Measurements from ENCODE around the gene INPP5B. TPM values are rescaled to one million over a fixed set of nuclear protein-coding genes. Genes with fewer than 3 reads are reported as not detected.

INPP5B gene
- total and polyA plus RNA-seq, 2 donors, result 23.1 to 24.8 TPM

DNA sequence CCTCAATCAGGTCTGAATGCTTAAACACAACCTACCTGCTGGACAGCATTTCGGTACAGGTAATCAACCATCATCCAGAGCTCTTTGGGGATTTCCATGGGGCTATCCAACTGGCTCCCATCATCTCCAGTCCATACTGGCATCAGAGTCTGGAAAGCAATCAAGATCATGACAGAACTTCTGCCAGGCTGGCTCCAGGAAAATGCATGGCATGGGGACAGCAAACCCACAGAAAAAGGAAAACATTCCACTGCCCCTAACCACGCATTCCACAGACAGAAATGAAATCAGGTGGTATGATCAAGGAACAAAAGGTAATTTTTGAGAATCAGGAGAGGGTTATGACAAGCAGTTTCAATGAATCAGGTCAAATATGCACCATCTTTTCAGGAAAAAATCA, 78.4 kb downstream of the INPP5B start:
- no peak for DNase-seq (ENCODE audit: low read depth in 6 of 9, low spot score in 9 of 9)
- no peak overlapping the region for H3K27ac ChIP-seq (ENCODE audit: low read depth in 1 of 2, low read length in 1 of 2)
- no peak overlapping the region for H3K4me3 ChIP-seq (ENCODE audit: low read length in 2 of 2)
- H3K27me3 ChIP-seq (ENCODE audit: control insufficient read depth in 2 of 2, insufficient read depth in 1 of 2, low read length in 1 of 2), result no peaks in the 10 kb centered on the region
- WGBS, result 98% methylated on average over 2 of the region's 2 CpGs
- peaks cover 40 to 45% of the 10 kb centered on the region in 2 donors for H3K36me3 ChIP-seq (ENCODE audit: control insufficient read depth in 2 of 2, insufficient read depth in 2 of 2, low read length in 1 of 2)
- no peaks in the 10 kb centered on the region for H3K9me3 ChIP-seq (ENCODE audit: control insufficient read depth in 2 of 2, insufficient read depth in 1 of 2, low read length in 1 of 2)
- no peaks in the 10 kb centered on the region for H3K4me1 ChIP-seq (ENCODE audit: control insufficient read depth in 2 of 2, insufficient read depth in 2 of 2, low read length in 2 of 2)

DNA sequence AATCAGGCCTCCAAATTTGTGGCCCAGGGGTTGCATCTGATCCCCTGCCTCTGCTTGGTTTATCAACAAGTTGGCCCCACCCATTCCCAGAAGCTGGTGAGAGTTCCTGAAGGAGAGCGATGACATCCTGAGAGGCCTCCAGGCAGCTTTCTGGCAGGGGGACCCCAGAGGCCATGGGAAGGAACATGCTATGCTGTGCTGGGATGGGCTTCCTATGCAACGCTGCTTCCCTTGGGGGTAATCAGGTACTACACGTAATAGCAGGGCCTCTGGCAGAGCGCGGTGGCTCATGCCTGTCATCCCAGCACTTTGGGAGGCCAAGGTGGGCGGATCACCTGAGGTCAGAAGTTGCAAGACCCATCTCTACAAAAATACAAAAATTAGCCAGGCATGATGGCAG, 79.1 kb downstream of the INPP5B start:
- DNase-seq (ENCODE audit: low read depth in 6 of 9, low spot score in 9 of 9), result no peak
- Histone ChIP-seq H3K27ac (ENCODE audit: low read depth in 1 of 2, low read length in 1 of 2) (no peak overlapping the region), H3K9me3 (ENCODE audit: control insufficient read depth in 2 of 2, insufficient read depth in 1 of 2, low read length in 1 of 2) (no peaks in the 10 kb centered on the region), H3K27me3 (ENCODE audit: control insufficient read depth in 2 of 2, insufficient read depth in 1 of 2, low read length in 1 of 2) (no peaks in the 10 kb centered on the region), H3K36me3 (ENCODE audit: control insufficient read depth in 2 of 2, insufficient read depth in 2 of 2, low read length in 1 of 2) (peaks cover 39 to 42% of the 10 kb centered on the region in 2 donors), H3K4me1 (ENCODE audit: control insufficient read depth in 2 of 2, insufficient read depth in 2 of 2, low read length in 2 of 2) (no peaks in the 10 kb centered on the region), H3K4me3 (ENCODE audit: low read length in 2 of 2) (no peak overlapping the region)
- 98% methylated on average over 6 of the region's 6 CpGs for WGBS

DNA sequence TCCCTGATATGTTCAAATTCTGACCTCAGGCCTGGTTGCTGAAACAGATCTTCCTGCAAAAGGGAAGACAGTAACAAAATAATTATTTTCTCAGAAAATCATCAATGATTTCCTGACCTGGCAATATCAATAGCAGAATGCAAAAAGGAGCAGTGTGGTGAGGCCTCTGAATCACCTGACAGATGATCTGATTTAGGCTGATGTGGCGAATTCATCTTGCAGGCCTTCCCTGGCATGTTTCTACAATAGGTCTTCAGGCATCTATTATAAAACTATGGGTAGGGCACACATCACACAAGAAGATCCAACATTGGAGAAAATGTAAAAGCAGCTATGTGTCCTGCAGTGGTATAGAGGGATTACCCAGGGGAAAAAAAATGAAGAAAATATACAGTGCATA, 80.4 kb downstream of the INPP5B start:
- Histone ChIP-seq H3K4me3 (ENCODE audit: low read length in 2 of 2) (no peak overlapping the region), H3K36me3 (ENCODE audit: control insufficient read depth in 2 of 2, insufficient read depth in 2 of 2, low read length in 1 of 2) (peaks cover 34% of the 10 kb centered on the region in 2 donors), H3K27me3 (ENCODE audit: control insufficient read depth in 2 of 2, insufficient read depth in 1 of 2, low read length in 1 of 2) (no peaks in the 10 kb centered on the region), H3K27ac (ENCODE audit: low read depth in 1 of 2, low read length in 1 of 2) (no peak overlapping the region), H3K9me3 (ENCODE audit: control insufficient read depth in 2 of 2, insufficient read depth in 1 of 2, low read length in 1 of 2) (no peaks in the 10 kb centered on the region), H3K4me1 (ENCODE audit: control insufficient read depth in 2 of 2, insufficient read depth in 2 of 2, low read length in 2 of 2) (no peaks in the 10 kb centered on the region)
- WGBS, result 100% methylated on average over 1 of the region's 1 CpG
- DNase-seq (ENCODE audit: low read depth in 6 of 9, low spot score in 9 of 9), result no peak

GRCh38 chr1:37865348-37866120, 81.3 kb downstream of the INPP5B start:
- Histone ChIP-seq H3K4me3 (ENCODE audit: low read length in 2 of 2) (no peak overlapping the region), H3K4me1 (ENCODE audit: control insufficient read depth in 2 of 2, insufficient read depth in 2 of 2, low read length in 2 of 2) (peaks cover 0 to under 1% of the 10 kb centered on the region in 2 donors), H3K27me3 (ENCODE audit: control insufficient read depth in 2 of 2, insufficient read depth in 1 of 2, low read length in 1 of 2) (no peaks in the 10 kb centered on the region), H3K27ac (ENCODE audit: low read depth in 1 of 2, low read length in 1 of 2) (no peak overlapping the region), H3K36me3 (ENCODE audit: control insufficient read depth in 2 of 2, insufficient read depth in 2 of 2, low read length in 1 of 2) (peaks cover 30 to 34% of the 10 kb centered on the region in 2 donors), H3K9me3 (ENCODE audit: control insufficient read depth in 2 of 2, insufficient read depth in 1 of 2, low read length in 1 of 2) (no peaks in the 10 kb centered on the region)
- no peak for DNase-seq (ENCODE audit: low read depth in 6 of 9, low spot score in 9 of 9)
- WGBS, result 98% methylated on average over 6 of the region's 6 CpGs

- Histone ChIP-seq H3K27ac (ENCODE audit: low read depth in 1 of 2, low read length in 1 of 2) (no peak overlapping the region), H3K4me3 (ENCODE audit: low read length in 2 of 2) (no peak overlapping the region), H3K27me3 (ENCODE audit: control insufficient read depth in 2 of 2, insufficient read depth in 1 of 2, low read length in 1 of 2) (no peaks in the 10 kb centered on the region), H3K4me1 (ENCODE audit: control insufficient read depth in 2 of 2, insufficient read depth in 2 of 2, low read length in 2 of 2) (peaks cover 6 to 10% of the 10 kb centered on the region in 2 donors), H3K9me3 (ENCODE audit: control insufficient read depth in 2 of 2, insufficient read depth in 1 of 2, low read length in 1 of 2) (no peaks in the 10 kb centered on the region), H3K36me3 (ENCODE audit: control insufficient read depth in 2 of 2, insufficient read depth in 2 of 2, low read length in 1 of 2) (peaks cover 20 to 24% of the 10 kb centered on the region in 2 donors)
- DNase-seq (ENCODE audit: low read depth in 6 of 9, low spot score in 9 of 9), result no peak
- 96% methylated on average over 3 of the region's 3 CpGs for WGBS
Observed at GRCh38 chr1:37862330-37862729, 84.5 kb downstream of the INPP5B start.

DNA sequence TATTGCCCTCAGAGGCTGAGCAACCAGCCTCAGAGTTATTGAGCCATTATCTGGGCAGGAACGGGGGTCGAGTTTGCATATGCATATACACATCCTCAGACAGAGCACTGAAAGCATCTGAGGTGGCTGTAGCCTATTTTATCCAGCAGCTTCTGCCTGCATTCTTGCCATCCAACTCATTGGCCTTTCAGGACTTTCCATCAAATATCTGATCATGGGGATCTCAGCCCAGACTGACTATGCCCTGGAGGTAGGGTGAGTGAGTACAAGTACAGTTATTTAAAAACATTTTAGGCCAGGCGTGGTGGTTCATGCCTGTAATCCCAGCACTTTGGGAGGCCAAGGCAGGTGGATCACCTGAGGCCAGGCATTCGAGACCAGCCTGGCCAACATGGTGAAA, 85.7 kb downstream of the INPP5B start:
- H3K9me3 ChIP-seq (ENCODE audit: control insufficient read depth in 2 of 2, insufficient read depth in 1 of 2, low read length in 1 of 2), result no peaks in the 10 kb centered on the region
- 96% methylated on average over 4 of the region's 4 CpGs for WGBS
- DNase-seq (ENCODE audit: low read depth in 6 of 9, low spot score in 9 of 9), result no peak
- no peak overlapping the region for H3K4me3 ChIP-seq (ENCODE audit: low read length in 2 of 2)
- H3K27ac ChIP-seq (ENCODE audit: low read depth in 1 of 2, low read length in 1 of 2), result no peak overlapping the region
- H3K36me3 ChIP-seq (ENCODE audit: control insufficient read depth in 2 of 2, insufficient read depth in 2 of 2, low read length in 1 of 2), result peaks cover 17 to 24% of the 10 kb centered on the region in 2 donors
- peaks cover 6 to 10% of the 10 kb centered on the region in 2 donors for H3K4me1 ChIP-seq (ENCODE audit: control insufficient read depth in 2 of 2, insufficient read depth in 2 of 2, low read length in 2 of 2)
- no peaks in the 10 kb centered on the region for H3K27me3 ChIP-seq (ENCODE audit: control insufficient read depth in 2 of 2, insufficient read depth in 1 of 2, low read length in 1 of 2)

- H3K36me3 ChIP-seq (ENCODE audit: control insufficient read depth in 2 of 2, insufficient read depth in 2 of 2, low read length in 1 of 2), result peaks cover 14 to 17% of the 10 kb centered on the region in 2 donors
Observed at GRCh38 chr1:37860346-37860666, 86.5 kb downstream of the INPP5B start.

GRCh38 chr1:37859507-37860345, 87.1 kb downstream of the INPP5B start, which contains the start of gene MTF1:
Gene MTF1 (minus strand): TSS chr1:37859592. CDS start chr1:37857658, 1,934 bp downstream.
- peak; percentile 93 to 99 (median 97) for DNase-seq (ENCODE audit: low read depth in 6 of 9, low spot score in 9 of 9)
- Histone ChIP-seq H3K27ac (ENCODE audit: low read depth in 1 of 2, low read length in 1 of 2) (peak within 1 kb of the TSS; percentile 91 to 93), H3K9me3 (ENCODE audit: control insufficient read depth in 2 of 2, insufficient read depth in 1 of 2, low read length in 1 of 2) (no peaks in the 10 kb centered on the region), H3K36me3 (ENCODE audit: control insufficient read depth in 2 of 2, insufficient read depth in 2 of 2, low read length in 1 of 2) (peaks cover 13 to 16% of the 10 kb centered on the region in 2 donors), H3K4me3 (ENCODE audit: low read length in 2 of 2) (peak within 1 kb of the TSS; percentile 84 to 95), H3K27me3 (ENCODE audit: control insufficient read depth in 2 of 2, insufficient read depth in 1 of 2, low read length in 1 of 2) (no peaks in the 10 kb centered on the region), H3K4me1 (ENCODE audit: control insufficient read depth in 2 of 2, insufficient read depth in 2 of 2, low read length in 2 of 2) (peaks cover 6 to 10% of the 10 kb centered on the region in 2 donors)
- WGBS, result under 1% methylated on average over 61 of the region's 61 CpGs

More at GRCh38 chr1:37860346-37860666, 86.5 kb downstream of the INPP5B start:
- Histone ChIP-seq H3K9me3 (ENCODE audit: control insufficient read depth in 2 of 2, insufficient read depth in 1 of 2, low read length in 1 of 2) (no peaks in the 10 kb centered on the region), H3K27me3 (ENCODE audit: control insufficient read depth in 2 of 2, insufficient read depth in 1 of 2, low read length in 1 of 2) (no peaks in the 10 kb centered on the region), H3K4me1 (ENCODE audit: control insufficient read depth in 2 of 2, insufficient read depth in 2 of 2, low read length in 2 of 2) (peaks cover 6 to 10% of the 10 kb centered on the region in 2 donors), H3K4me3 (ENCODE audit: low read length in 2 of 2) (peak overlapping the region; percentile 84 to 95), H3K27ac (ENCODE audit: low read depth in 1 of 2, low read length in 1 of 2) (peak overlapping the region in 1 of 2 donors; percentile 93)
- no peak for DNase-seq (ENCODE audit: low read depth in 6 of 9, low spot score in 9 of 9)
- 36% methylated on average over 5 of the region's 5 CpGs for WGBS
